Neural cell (in vitro differentiated cells): ENCODE measurements around the gene SCGB1D2.

ENCODE experiments used
- EP300 ChIP-seq: fragments of 450-650 bp; conservative IDR thresholded peaks from 2 replicates; pipeline ENCODE4 v1.6.1; 2014; ENCODE audit warnings: antibody characterized with exemption, mild to moderate bottlenecking, moderate library complexity; ENCODE audit not compliant: poor library complexity, severe bottlenecking
- EZH2 ChIP-seq: fragments of 200-600, 300-800 bp; shearing (Covaris generic), sonication (generic); IDR thresholded peaks from 2 replicates; pipeline ENCODE4 v1.6.1; 2014; ENCODE audit warnings: antibody characterized with exemption, low read length, borderline replicate concordance, mild to moderate bottlenecking; ENCODE audit not compliant: insufficient read depth, poor library complexity, severe bottlenecking
- POLR2AphosphoS5 ChIP-seq: IDR thresholded peaks from 2 replicates; pipeline ENCODE4 v1.6.1; 2012
- RAD21 ChIP-seq: fragments of 450-650 bp; conservative IDR thresholded peaks from 2 replicates; pipeline ENCODE4 v1.6.1; 2014; ENCODE audit warnings: antibody characterized with exemption, mild to moderate bottlenecking, moderate library complexity
- SMC3 ChIP-seq: fragments of 450-650 bp; conservative IDR thresholded peaks from 2 replicates; pipeline ENCODE4 v1.6.1; 2014; ENCODE audit warnings: antibody characterized with exemption, mild to moderate bottlenecking, moderate library complexity; ENCODE audit not compliant: poor library complexity
- TAF1 ChIP-seq: IDR thresholded peaks from 2 replicates; pipeline ENCODE4 v1.6.1; 2012; ENCODE audit warnings: low read depth
- TF ChIP-seq, protein P1 (sequence below): fragments of 450-650 bp; IDR thresholded peaks from 2 replicates; pipeline ENCODE4 v1.5.1; 2014; ENCODE audit warnings: antibody characterized with exemption, mild to moderate bottlenecking, moderate library complexity; ENCODE audit not compliant: poor library complexity, severe bottlenecking

DNA sequence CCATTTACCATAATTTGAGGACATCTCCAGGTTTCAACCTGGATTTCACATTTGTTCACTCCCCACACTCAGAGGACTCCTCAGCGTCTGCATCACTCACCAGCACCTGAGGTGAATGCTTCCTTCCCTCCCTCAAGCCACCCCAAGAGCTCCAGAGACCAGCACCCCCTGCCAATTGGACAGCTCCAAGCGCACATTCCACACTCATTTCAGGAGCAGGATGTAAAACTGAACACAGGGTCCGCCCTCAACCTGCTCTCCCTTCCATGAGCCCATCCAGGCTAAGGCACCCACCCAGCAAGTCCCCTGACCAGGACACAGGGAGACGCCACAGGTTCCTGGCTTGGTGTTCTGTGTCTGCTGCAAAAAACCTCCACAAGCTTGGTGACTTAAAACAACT is 48.1 kb upstream of the SCGB1D2 start:
- no peak for TF ChIP-seq POLR2AphosphoS5
- TF ChIP-seq, protein P1, sequence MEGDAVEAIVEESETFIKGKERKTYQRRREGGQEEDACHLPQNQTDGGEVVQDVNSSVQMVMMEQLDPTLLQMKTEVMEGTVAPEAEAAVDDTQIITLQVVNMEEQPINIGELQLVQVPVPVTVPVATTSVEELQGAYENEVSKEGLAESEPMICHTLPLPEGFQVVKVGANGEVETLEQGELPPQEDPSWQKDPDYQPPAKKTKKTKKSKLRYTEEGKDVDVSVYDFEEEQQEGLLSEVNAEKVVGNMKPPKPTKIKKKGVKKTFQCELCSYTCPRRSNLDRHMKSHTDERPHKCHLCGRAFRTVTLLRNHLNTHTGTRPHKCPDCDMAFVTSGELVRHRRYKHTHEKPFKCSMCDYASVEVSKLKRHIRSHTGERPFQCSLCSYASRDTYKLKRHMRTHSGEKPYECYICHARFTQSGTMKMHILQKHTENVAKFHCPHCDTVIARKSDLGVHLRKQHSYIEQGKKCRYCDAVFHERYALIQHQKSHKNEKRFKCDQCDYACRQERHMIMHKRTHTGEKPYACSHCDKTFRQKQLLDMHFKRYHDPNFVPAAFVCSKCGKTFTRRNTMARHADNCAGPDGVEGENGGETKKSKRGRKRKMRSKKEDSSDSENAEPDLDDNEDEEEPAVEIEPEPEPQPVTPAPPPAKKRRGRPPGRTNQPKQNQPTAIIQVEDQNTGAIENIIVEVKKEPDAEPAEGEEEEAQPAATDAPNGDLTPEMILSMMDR = no peak
- no peak for TF ChIP-seq TAF1
- TF ChIP-seq EP300 = no peak
- no peak for TF ChIP-seq SMC3
- TF ChIP-seq EZH2 = no peak
- TF ChIP-seq RAD21 = no peak
